Activated naive CD8-positive, alpha-beta T cell (primary cell): ENCODE results near the gene GLRA2.
"Not testable (repeated sequence)": the region's sequence is repeated elsewhere in the genome, so short reads cannot be mapped to it uniquely, and the experiment has no call there.

Experiments
- H3K27ac Mint-ChIP-seq: one replicate; pipeline ENCODE4 v1.8.0; 2021; ENCODE audit warnings: mixed read lengths
- H3K27me3 Mint-ChIP-seq: one replicate; pipeline ENCODE4 v1.8.0; 2021; ENCODE audit warnings: mixed read lengths
- H3K36me3 Mint-ChIP-seq: one replicate; pipeline ENCODE4 v1.8.0; 2021; ENCODE audit warnings: mixed read lengths
- H3K4me1 Mint-ChIP-seq: one replicate; pipeline ENCODE4 v1.8.0; 2021; ENCODE audit warnings: low read depth, mixed read lengths
- H3K4me3 Mint-ChIP-seq: one replicate; pipeline ENCODE4 v1.8.0; 2021; ENCODE audit warnings: mild to moderate bottlenecking, mixed read lengths
- H3K9me3 Mint-ChIP-seq: one replicate; pipeline ENCODE4 v1.8.0; 2021; ENCODE audit warnings: low read depth, mixed read lengths

The GLRA2 gene

DNA sequence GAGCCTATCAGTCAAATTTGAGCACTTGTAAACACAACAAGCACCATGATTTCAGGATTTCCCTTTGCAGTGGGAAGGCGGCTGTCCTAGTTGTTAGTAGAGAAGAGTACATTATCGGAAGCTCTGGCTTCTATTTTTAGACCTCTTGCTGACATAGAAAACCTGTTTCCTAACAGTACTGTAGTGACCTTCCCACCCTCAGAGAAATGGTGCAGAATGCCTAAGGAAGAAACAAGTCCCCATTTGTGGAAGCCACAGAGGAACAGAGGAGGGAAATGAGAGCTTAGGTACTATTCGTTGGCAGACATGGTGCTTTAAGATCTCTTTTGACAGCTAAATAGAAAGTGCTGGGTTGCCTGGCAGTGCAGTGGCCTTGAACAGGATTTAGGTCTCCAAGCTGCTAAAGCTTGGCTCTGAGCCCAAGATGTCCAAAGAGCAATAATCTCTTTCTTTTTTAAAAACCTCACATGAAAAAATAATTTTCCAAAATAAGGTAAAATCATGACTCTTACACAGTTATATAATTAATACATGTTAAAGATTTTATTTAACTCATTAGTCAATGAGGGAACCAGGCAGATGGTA lies 24.9 kb downstream of the GLRA2 start:
- Mint-ChIP-seq H3K27ac (no peak overlapping the region), H3K9me3 (no peaks in the 10 kb centered on the region), H3K27me3 (peaks cover 6% of the 10 kb centered on the region), H3K36me3 (no peaks in the 10 kb centered on the region), H3K4me1 (no peaks in the 10 kb centered on the region), H3K4me3 (no peak overlapping the region)

DNA sequence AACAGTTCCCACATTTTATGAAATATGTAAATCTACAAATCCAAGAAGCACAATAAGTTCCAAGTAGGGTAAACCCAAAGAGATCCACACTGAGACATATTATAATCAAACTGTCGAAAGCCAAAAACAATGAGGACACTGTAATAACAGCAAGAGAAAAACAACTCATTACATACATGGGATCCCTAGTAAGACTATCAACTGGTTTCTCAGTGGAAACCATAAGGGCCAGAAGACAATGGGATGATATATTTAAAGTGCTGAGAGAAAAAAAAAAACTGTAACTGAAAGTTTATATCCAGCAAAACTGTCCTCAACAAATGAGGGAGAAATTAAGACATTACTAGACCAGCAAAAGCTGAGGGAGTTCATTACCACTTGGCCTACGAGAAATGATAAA lies 34.7 kb downstream of the GLRA2 start:
- no peaks in the 10 kb centered on the region for H3K36me3 Mint-ChIP-seq
- H3K27me3 Mint-ChIP-seq = peaks cover 2% of the 10 kb centered on the region
- peaks cover 13% of the 10 kb centered on the region for H3K9me3 Mint-ChIP-seq
- H3K27ac Mint-ChIP-seq = no peak overlapping the region
- no peak overlapping the region for H3K4me3 Mint-ChIP-seq
- no peaks in the 10 kb centered on the region for H3K4me1 Mint-ChIP-seq

DNA sequence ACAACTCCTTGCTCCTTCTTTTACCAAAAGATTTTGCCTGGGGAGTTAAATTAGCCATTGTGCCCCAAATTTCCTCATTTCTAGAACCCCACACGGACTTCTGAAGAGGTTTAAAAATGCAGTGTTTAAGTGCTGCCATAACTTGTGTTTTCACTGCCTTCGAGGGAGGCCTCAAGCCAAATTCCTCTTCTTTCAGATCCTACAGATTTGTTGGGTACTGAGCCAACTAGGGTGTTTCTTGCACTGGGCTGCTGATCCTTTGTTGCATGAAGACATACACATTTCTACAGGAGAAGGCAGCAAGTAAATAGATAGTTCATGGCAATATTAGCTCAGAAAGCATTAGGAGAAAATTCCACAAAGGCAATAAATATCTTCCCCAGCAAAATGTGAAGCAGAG lies 43.8 kb downstream of the GLRA2 start:
- Mint-ChIP-seq H3K4me1 (no peaks in the 10 kb centered on the region), H3K4me3 (no peak overlapping the region), H3K27me3 (no peaks in the 10 kb centered on the region), H3K27ac (no peak overlapping the region), H3K36me3 (no peaks in the 10 kb centered on the region), H3K9me3 (no peaks in the 10 kb centered on the region)

DNA sequence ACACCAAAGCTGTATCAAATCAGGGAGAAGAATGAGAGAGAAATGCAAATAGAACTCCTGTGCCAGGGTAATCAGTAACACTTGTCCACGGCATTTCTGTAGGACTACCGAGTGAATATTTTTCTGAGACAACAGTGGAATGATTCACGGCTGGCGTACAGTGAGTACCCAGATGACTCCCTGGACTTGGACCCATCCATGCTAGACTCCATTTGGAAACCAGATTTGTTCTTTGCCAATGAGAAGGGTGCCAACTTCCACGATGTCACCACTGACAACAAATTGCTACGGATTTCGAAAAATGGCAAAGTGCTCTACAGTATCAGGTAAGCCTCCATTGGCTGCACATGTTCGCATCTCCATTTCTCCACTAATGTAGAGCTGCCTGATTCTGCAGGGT lies 51.7 kb downstream of the GLRA2 start:
- no peaks in the 10 kb centered on the region for H3K9me3 Mint-ChIP-seq
- H3K4me1 Mint-ChIP-seq = no peaks in the 10 kb centered on the region
- H3K4me3 Mint-ChIP-seq = no peak overlapping the region
- no peaks in the 10 kb centered on the region for H3K36me3 Mint-ChIP-seq
- no peaks in the 10 kb centered on the region for H3K27me3 Mint-ChIP-seq
- H3K27ac Mint-ChIP-seq = no peak overlapping the region

DNA sequence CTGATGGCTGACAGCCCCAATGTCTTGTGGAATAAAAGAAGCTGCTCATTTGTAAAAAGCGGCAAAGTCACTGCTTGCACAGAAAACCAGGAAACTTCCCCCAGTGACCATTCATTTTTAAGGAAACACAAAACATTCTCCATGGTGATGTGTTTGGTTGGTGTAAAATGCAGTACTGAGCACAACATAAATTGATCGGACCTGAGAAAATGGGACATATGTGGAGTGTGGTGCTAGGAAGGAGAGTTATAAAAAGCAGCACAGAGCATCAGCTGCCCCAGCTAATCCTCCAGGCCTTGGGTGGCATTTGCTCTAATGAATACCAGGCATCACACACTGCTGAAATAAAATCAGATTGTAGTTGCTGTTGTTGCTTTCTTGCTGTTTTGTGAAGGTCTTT lies 55.2 kb downstream of the GLRA2 start:
- H3K9me3 Mint-ChIP-seq = no peaks in the 10 kb centered on the region
- no peaks in the 10 kb centered on the region for H3K4me1 Mint-ChIP-seq
- no peaks in the 10 kb centered on the region for H3K27me3 Mint-ChIP-seq
- H3K27ac Mint-ChIP-seq = no peak overlapping the region
- no peak overlapping the region for H3K4me3 Mint-ChIP-seq
- no peaks in the 10 kb centered on the region for H3K36me3 Mint-ChIP-seq

DNA sequence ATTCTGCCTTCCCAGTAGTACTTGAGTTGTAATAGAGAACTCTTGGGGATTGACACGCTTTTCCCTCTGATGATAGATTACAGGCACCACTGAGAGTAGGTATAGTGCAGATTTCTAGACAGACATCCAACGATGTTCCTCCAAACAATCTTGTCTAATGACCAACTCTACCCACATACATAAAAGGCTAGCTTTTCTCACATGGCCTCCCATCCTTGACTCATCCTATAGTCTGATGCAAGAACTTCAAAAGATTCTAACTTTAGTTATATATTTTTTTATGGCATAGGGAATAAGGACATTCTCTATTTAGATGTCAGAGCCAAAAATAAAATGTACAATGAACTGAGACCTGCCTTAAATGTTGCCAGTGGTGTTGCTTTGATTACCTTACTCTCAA lies 60.9 kb downstream of the GLRA2 start:
- Mint-ChIP-seq H3K9me3 (no peaks in the 10 kb centered on the region), H3K4me1 (no peaks in the 10 kb centered on the region), H3K27me3 (peaks cover 1% of the 10 kb centered on the region), H3K4me3 (no peak overlapping the region), H3K36me3 (no peaks in the 10 kb centered on the region), H3K27ac (no peak overlapping the region)

DNA sequence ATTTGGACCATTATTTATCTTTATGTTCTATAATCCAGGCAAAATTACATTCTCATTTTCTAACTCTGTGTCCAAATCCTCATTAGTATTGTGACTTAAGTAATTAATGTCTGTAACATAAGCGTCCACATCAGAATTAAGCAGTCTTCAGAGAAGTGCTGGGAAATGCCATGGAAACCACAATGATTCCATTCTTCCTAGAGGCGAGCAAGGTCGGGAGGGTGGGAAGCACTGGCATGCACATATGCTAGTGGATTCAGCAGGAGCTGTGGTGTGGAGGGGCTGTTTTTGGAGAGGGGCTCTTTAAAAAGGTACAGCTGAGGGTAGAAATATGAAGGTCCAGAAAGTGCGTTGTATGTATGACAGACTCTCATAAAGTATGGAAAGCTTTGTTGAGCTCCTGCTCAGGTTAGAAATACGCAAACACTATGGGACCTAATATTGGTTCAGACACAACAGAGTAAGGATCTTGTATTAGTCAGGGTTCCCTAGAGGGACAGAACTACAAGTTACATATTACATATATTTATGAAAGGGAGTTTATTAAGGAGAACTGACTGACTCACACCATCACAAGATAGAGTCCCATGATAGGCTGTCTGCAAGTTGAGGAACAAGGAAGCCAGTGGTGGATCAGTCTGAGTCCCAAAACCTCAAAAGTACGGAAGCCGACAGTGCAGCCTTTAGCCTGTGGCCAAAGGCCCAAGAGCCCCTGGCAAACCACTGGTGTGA lies 61.5 kb downstream of the GLRA2 start:
- Mint-ChIP-seq H3K4me3 (no peak overlapping the region), H3K27ac (no peak overlapping the region), H3K4me1 (no peaks in the 10 kb centered on the region), H3K27me3 (peaks cover 1% of the 10 kb centered on the region), H3K36me3 (no peaks in the 10 kb centered on the region), H3K9me3 (no peaks in the 10 kb centered on the region)

DNA sequence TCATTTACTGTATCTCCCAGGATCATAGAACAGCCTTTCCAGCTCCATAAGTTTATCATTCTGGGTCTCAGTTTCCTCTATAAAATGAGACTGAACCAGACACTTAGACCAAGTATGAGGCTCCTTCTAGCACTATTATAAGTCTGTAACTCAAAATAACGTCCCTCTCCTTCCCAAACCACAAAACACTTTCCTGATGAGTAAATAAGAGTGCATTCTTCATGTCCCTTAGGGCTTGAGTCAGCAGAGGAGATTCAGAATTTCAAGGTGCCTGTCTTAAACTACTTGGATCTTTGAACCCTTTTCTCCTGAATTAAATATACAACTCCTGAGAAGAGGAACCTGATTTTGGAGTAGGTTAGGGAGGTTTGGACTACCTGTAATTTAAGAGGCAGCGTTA lies 62.6 kb downstream of the GLRA2 start:
- Mint-ChIP-seq H3K36me3 (no peaks in the 10 kb centered on the region), H3K27ac (no peak overlapping the region), H3K4me3 (no peak overlapping the region), H3K9me3 (no peaks in the 10 kb centered on the region), H3K4me1 (no peaks in the 10 kb centered on the region), H3K27me3 (peaks cover 1% of the 10 kb centered on the region)

DNA sequence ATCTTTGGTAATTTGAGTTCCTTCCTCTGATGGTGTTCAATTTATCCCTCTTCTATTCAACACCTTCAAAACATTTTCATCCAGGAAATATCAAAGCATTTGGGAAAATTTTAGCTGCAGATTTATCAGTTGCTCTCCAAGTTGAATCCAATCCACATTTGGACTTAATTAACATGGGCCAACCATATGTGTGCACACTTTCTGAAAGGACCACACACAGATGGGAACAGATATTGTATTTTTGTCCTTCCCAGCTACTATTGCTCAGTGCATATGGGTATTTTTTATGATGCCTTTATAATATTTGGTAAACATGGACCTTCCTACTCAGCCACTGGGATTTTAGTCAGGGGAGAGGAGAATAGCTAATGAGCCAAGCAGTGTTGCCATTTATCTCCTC lies 65.2 kb downstream of the GLRA2 start:
- Mint-ChIP-seq H3K27ac (no peak overlapping the region), H3K27me3 (peaks cover 4% of the 10 kb centered on the region), H3K4me3 (no peak overlapping the region), H3K9me3 (no peaks in the 10 kb centered on the region), H3K4me1 (no peaks in the 10 kb centered on the region), H3K36me3 (no peaks in the 10 kb centered on the region)

DNA sequence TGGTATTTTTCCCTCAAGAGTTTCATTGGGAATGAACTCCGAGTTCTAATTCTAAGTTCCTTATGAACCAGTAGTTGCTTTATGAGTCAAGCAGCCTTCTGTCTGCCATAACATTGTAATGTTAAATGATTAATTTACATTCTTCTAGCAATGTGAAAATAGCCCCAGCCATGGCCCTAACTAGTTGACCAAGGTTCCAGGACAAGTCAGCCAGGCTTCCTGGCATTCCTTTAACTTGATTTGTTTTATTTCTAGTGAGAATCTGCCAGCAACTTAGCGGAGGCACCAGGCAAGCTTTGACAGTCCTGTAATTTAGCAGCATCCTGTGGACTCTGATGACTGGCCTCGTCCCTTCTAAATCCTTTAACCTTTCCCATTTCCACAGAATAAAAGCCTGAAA lies 69.0 kb downstream of the GLRA2 start:
- no peak overlapping the region for H3K4me3 Mint-ChIP-seq
- H3K36me3 Mint-ChIP-seq = no peaks in the 10 kb centered on the region
- no peaks in the 10 kb centered on the region for H3K9me3 Mint-ChIP-seq
- H3K4me1 Mint-ChIP-seq = no peaks in the 10 kb centered on the region
- H3K27ac Mint-ChIP-seq = no peak overlapping the region
- H3K27me3 Mint-ChIP-seq = peaks cover 3% of the 10 kb centered on the region

DNA sequence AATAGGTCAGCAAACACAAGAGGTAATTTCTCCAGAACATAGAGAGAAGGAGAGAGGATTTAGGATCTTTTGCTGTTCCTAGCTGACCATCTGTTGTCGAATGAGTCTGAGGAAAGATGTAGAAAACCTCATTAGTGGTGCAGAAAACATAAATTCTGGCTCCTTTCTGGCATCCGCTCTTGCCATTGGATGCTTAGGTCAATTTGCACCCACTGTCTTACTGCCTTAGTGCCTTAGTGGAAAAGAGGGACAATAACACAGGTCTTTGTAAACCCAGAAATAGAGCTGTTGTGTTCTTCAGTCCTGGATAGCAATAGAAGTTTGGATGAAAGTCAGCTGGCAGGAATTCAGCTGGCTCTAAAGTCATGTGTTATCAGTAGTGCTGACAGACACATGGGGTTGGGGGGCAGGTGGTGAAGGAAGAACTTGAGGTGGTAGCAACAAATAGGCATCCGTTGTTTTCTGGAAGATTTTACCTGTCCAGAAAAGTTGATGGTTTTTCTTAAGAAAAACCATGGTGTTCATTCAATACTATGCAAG lies 78.2 kb downstream of the GLRA2 start:
- Mint-ChIP-seq H3K27ac (no peak overlapping the region), H3K27me3 (no peaks in the 10 kb centered on the region), H3K9me3 (no peaks in the 10 kb centered on the region), H3K4me3 (no peak overlapping the region), H3K36me3 (no peaks in the 10 kb centered on the region), H3K4me1 (no peaks in the 10 kb centered on the region)

DNA sequence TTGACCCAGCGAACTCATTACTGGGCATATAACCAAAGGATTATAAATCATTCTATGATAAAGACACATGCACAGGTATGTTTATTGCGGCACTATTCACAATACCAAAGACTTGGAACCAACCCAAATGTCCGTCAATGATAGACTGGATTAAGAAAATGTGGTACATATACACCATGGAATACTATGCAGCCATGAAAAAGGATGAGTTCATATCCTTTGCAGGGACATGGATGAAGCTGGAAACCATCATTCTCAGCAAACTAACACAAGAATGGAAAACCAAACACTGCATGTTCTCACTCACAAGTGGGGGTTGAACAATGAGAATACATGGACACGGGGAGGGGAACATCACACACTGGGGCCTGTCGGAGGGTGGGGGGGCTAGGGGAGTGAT lies 83.1 kb downstream of the GLRA2 start:
- H3K9me3 Mint-ChIP-seq, H3K4me1 Mint-ChIP-seq, H3K27me3 Mint-ChIP-seq, H3K36me3 Mint-ChIP-seq, H3K4me3 Mint-ChIP-seq, H3K27ac Mint-ChIP-seq: not testable (repeated sequence)

DNA sequence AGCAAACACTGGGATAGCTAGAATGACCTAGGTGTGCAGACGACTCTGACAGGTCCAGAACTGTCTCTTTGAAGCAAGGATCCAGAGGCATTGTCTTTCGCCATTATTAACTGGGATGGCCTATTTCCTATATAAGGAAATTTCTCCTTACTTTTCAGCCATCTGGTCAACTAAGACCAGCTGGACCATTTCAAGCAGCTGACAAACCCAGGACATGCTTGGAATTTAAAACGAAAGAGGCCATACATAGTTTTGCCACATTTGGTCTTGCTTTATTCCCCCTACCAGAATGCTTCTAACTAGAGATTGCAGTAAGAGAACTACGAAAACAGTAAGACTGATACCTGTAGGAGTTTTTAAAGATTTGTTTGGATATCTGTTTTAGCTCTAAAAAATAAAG lies 87.0 kb downstream of the GLRA2 start:
- Mint-ChIP-seq H3K4me1 (no peaks in the 10 kb centered on the region), H3K27ac (no peak overlapping the region), H3K36me3 (no peaks in the 10 kb centered on the region), H3K27me3 (no peaks in the 10 kb centered on the region), H3K4me3 (no peak overlapping the region), H3K9me3 (no peaks in the 10 kb centered on the region)

DNA sequence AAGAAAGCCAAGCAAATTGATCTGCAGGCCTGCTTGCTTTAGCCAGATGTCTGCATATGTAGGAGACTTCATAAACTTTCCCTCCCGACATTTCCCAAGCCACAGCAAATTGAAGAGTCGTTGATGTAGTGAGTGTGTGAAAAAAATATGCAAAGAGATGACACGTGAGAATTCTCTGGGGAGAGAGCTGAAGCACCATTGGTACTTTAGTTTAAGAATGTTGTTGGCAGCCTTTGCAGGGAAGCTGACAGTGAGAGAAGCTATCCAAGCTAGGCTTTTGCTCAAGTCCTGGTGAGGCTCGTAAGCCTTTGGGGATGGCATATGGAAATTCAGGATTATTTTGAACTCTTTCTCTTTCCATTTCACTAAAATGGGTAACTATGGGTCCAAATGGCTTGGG lies 87.5 kb downstream of the GLRA2 start:
- Mint-ChIP-seq H3K36me3 (no peaks in the 10 kb centered on the region), H3K9me3 (no peaks in the 10 kb centered on the region), H3K27me3 (no peaks in the 10 kb centered on the region), H3K27ac (no peak overlapping the region), H3K4me1 (no peaks in the 10 kb centered on the region), H3K4me3 (no peak overlapping the region)

DNA sequence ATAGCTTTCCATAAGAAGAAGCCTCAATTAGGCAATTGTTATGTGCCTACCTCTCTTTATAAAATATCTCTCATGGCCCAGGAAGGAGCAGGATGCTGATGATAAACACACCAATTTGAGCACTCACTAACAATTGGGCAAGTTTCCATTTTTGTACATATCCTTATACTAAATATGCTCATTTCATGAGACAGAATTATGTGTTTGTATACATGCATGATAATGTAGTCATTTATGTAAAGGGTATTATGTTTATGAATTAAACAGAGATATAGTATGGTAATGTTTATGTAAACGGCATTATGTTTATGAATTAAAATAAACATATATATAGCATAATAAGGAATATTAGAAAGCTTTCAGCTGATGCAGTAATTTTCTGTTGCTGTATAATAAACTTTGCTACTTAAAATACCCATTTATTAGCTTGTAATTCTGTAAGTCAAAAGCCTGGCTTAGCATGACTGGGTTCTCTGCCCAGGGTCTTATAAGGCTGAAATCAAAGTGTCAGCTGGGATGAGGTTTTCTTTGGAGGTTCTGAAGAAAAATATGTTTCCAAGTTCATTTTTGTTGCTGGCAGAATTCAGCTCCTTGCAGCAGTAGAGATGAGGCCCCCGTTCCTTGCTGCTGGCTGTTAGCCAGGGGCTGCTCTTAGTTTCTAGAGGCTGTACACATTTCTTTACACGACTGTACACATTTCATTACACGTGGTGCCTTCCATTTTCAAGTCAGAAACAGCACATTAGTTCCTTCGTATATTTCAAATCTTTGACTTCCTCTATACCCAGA lies 89.0 kb downstream of the GLRA2 start:
- H3K27ac Mint-ChIP-seq = no peak overlapping the region
- no peaks in the 10 kb centered on the region for H3K4me1 Mint-ChIP-seq
- no peaks in the 10 kb centered on the region for H3K27me3 Mint-ChIP-seq
- no peaks in the 10 kb centered on the region for H3K36me3 Mint-ChIP-seq
- H3K4me3 Mint-ChIP-seq = no peak overlapping the region
- no peaks in the 10 kb centered on the region for H3K9me3 Mint-ChIP-seq
